ENCODE measurements around the gene CALM3.

The CALM3 gene

DNA sequence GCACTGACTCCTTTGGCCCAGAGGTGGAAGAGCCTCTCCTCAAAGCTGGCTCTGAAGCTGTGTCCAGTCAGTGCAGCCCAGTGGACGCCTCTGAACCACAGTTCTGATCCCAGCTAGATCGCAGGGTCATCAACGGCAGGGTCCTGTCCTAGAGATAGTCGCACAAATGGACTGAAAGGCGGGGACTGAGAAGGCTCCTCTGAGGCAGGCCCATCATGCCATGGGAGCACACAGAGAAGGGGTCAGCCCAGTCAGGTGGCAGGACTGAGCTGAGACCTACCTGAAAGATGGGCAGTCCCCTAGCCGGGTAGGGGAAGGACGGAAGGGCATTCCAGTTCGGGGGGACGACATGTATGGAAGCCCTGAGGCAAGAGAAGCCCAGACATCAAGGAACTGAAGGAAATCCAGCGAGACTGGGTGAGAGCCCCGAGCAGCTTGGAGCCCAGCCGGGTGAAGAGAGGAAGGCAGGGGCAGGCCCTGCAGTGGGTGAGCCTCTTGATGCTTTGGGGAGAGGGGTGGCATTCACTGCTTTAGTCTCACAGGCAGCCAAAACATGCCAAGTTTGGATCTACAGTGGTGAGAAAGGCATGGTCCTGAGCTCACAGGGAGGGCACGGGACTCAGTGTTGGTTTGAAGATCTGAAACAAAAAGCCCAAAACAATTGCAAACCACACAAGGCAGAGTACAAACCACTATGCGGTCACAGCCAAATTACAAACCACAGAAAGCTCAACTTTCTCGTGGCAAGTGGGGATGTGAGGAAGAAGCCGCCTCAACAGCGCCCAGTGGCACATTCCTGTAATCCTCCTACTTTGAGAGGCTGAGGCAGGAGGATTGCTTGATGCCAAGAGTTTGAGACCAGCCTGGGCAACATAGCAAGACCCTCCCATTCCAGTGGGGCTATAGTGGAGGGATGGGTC, 10.0 kb downstream of the CALM3 start:
- in situ Hi-C loops (cut with HindIII; ENCODE audit: low pct_unique_long_range_greater_than_20kb, low sequenced_read_pairs): no loop called here
- no peak for DNase-seq (ENCODE audit: low read depth in 1 of 2, low spot score in 1 of 2)
- TF ChIP-seq JUND (IDR thresholded peaks at IDR 0.05; ENCODE audit: low read depth): no peak

DNA sequence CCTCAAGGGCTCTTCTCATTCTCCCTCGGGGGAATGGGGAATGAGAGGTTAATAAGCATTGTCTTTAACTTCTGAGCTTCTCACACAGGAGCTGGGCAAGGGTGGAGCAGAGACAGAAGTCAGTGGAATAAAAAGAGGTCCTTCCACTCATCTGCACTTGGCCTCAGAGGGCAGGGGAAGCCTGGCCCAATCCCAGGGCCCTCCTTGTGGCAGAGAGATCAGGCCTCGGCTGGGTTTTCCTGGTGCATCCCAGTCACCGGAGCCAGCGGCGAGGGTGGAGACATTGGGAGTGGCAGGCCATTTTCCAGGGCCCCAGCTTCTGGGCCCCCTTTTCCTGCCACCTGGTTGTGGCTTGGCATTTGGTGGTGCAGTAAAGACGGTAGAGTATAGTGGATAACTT, 10.6 kb downstream of the CALM3 start:
- DNase-seq (ENCODE audit: low read depth in 1 of 2, low spot score in 1 of 2): no peak
- TF ChIP-seq JUND (IDR thresholded peaks at IDR 0.05; ENCODE audit: low read depth): no peak
- in situ Hi-C loops (cut with HindIII; ENCODE audit: low pct_unique_long_range_greater_than_20kb, low sequenced_read_pairs): no loop called here

DNA sequence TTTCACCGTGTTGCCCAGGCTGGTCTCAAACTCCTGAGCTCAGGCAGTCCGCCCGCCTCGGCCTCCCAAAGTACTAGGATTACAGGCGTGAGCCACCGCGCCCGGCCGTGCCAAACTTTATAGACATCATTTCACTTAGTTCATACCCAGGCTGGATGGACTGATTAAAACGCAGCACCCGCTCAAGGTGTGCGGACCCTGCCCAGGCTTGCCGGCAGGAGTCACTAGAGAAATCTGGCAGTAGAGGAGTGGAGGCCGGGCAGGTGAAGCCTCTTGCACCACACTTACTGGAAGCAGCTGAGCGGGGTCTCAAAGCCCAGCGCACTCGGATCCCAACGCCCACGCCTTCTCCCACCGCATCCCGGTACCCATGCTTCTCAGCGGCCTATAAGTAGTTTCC, 12.4 kb downstream of the CALM3 start:
- in situ Hi-C loops (cut with HindIII; ENCODE audit: low pct_unique_long_range_greater_than_20kb, low sequenced_read_pairs): no loop called here
- no peak for DNase-seq (ENCODE audit: low read depth in 1 of 2, low spot score in 1 of 2)
- TF ChIP-seq JUND (IDR thresholded peaks at IDR 0.05; ENCODE audit: low read depth): no peak

DNA sequence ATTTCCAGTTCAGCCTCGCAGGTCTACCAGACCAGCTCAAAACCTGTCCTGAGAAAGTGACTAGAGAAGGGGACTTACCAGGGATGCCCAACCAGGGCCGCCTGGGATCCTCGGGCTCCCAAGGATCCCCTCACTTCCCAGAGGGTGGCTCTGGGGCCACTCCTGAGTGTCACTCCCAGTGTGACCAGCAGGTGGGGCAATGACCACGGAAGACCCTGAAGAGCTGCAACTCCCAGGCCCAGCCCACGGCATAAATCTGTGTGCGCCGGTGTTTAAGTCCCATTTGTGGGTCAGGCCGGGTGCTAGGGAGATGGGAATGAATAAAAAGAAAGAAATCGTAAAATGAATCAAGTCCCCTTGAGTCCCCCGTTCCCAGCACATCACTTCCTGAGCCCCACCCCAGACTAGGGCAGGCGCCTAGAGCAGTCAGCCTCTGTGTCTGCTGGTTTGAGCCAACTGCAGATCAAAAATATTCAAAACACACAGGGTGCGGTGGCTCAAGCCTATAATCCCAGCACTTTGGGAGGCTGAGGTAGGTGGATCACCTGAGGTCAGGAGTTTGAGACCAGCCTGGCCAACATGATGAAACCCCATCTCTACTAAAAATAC, 13.1 kb downstream of the CALM3 start:
- no peak for TF ChIP-seq JUND (IDR thresholded peaks at IDR 0.05; ENCODE audit: low read depth)
- DNase-seq (ENCODE audit: low read depth in 1 of 2, low spot score in 1 of 2): peak; percentile 70 to 71
- in situ Hi-C loops (cut with HindIII; ENCODE audit: low pct_unique_long_range_greater_than_20kb, low sequenced_read_pairs): no loop called here

DNA sequence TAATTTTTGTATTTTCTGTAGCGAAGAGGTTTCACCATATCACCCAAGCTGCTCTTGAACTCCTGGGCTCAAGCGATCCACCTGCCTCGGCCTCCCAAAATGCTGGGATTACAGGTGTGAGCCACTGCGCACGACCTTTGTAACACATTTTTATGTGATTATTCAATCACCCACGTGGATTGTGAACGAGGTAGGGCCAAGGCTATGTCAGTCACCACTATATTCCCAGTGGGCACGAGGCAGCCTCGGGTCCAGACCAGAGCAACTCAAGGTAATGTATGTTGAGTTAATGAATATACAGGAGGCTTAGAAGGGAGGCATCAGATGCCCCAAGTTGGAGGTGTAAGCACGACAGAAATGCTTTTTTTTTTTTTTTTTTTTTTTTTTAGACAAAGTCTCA, 14.8 kb downstream of the CALM3 start:
- TF ChIP-seq JUND (IDR thresholded peaks at IDR 0.05; ENCODE audit: low read depth): no peak

GRCh38 chr19:46616631-46617322, 15.6 kb downstream of the CALM3 start:
- TF ChIP-seq JUND (IDR thresholded peaks at IDR 0.05; ENCODE audit: low read depth): no peak
- in situ Hi-C loops (cut with HindIII; ENCODE audit: low pct_unique_long_range_greater_than_20kb, low sequenced_read_pairs): no loop called here
- DNase-seq (ENCODE audit: low read depth in 1 of 2, low spot score in 1 of 2): peak; percentile 61 to 70

More for the DNA sequence above, 14.8 kb downstream of the CALM3 start:
- DNase-seq (ENCODE audit: low read depth in 1 of 2, low spot score in 1 of 2): no peak
- in situ Hi-C loops (cut with HindIII; ENCODE audit: low pct_unique_long_range_greater_than_20kb, low sequenced_read_pairs): no loop called here

DNA sequence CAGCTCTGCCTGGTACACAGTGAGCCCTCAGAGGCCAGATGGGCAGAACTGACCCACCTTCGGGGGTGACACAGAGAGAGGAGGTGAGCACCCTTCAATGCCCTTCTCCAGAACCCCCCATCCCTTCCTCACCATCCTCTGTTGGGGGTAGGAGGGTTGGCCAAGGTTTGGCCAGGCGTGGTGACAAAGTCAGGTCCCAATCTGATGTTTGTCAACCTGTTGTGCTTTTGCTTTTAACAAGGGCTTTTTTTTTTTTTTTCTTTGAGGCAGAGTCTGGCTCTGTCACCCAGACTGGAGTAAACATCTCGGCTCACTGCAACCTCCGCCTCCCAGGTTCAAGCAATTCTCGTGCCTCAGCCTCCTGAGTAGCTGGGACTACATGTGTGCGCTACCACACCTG, 16.5 kb downstream of the CALM3 start:
- in situ Hi-C loops (cut with HindIII; ENCODE audit: low pct_unique_long_range_greater_than_20kb, low sequenced_read_pairs): no loop called here
- no peak for DNase-seq (ENCODE audit: low read depth in 1 of 2, low spot score in 1 of 2)
- no peak for TF ChIP-seq JUND (IDR thresholded peaks at IDR 0.05; ENCODE audit: low read depth)

DNA sequence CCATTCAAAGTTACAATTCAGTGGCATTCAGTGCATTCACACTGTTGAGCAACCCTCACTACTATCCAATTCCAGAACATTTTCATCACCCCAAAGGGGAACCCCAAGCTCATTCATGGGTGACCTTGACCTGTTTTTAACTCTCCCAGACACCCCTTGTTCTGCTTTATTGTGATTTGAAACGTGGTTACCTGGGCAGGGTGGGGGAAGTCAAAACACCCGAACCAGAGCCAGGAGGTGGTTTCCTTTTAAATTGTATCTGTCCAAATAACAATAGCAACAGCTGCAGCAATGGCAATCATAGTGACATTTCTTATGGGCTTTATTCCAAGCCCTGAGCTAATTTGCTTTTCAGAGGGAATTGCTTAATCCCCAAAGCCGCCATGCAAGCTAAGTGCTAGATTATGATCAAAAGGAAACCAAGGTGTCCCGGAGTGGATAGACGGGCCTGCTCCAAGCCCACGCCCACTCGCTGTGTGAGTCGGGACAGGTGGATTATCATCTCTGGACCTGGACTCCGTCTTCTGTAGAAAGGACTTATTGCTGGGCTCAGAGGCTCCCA, 17.6 kb downstream of the CALM3 start:
- no peak for TF ChIP-seq JUND (IDR thresholded peaks at IDR 0.05; ENCODE audit: low read depth)
- in situ Hi-C loops (cut with HindIII; ENCODE audit: low pct_unique_long_range_greater_than_20kb, low sequenced_read_pairs): no loop called here
- peak in 1 of 2 experiments; percentile 86 for DNase-seq (ENCODE audit: low read depth in 1 of 2, low spot score in 1 of 2)

DNA sequence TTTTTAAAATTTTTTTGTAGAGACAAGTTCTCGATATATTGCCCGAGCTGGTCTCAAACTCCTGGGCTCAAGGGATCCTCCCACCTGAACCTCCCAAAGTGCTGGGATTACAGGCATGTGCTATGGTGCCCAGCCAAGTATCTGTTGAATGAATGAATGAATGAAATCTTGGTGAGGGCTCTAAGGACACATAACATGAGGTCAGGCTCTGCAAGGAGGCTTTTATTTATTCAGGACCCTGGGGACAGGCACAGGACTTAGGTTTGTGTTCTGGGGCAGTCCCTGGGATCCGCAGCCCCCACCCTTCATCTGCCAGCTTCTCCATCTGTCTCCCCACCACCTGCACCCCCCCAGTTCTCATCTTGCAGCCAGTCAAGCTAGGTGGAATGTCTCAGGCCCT, 19.1 kb downstream of the CALM3 start:
- in situ Hi-C loops (cut with HindIII; ENCODE audit: low pct_unique_long_range_greater_than_20kb, low sequenced_read_pairs): no loop called here
- no peak for TF ChIP-seq JUND (IDR thresholded peaks at IDR 0.05; ENCODE audit: low read depth)
- DNase-seq (ENCODE audit: low read depth in 1 of 2, low spot score in 1 of 2): no peak

- in situ Hi-C loops (cut with HindIII; ENCODE audit: low pct_unique_long_range_greater_than_20kb, low sequenced_read_pairs): no loop called here
- DNase-seq (ENCODE audit: low read depth in 1 of 2, low spot score in 1 of 2): no peak
- TF ChIP-seq JUND (IDR thresholded peaks at IDR 0.05; ENCODE audit: low read depth): no peak
Observed at GRCh38 chr19:46620716-46621115, 19.6 kb downstream of the CALM3 start.

DNA sequence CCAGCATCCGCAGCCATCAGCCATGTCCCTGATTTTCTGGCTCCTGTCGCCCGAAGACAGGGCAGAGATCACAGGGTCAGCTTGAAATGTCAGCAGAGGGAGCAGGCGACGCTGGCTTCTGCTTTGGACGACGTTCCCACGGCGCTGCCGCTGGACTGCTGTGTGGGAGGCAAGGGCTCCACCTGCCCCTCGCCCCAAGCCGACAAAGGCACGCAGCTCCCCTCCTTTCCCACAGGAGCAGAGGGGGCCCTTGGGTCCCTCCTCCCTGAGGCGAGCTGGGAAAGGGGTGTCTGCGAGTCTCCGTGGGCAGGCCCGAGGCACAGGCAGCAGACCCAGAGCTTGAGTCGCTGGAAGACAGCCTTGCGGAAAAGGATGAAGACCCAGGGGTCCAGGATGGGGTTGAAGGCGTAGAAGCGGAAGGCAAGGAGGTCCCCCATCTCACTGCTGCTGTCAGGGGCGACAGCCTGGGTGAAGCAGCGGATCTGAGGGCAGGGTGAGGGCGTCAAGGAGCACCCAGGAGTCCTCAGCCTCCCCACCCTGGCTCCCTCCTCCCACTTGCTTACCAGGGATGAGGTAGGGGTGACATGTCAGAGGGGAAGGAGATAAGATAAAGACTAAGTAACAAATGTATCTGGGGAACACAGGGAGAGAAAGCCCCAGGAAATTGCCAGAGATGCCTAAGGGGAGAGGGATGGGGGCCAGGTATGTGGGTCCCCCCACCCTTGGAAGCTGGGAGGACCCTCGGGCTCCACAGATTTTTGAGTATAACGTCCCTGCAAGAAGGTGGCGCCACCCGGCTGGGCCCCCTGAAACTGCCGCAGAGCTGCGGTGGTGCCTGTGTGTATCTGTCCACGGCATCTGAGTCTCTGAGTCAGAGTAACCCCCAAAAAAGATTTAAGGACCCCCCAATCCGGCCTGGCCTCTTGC, 20.3 kb downstream of the CALM3 start:
- TF ChIP-seq JUND (IDR thresholded peaks at IDR 0.05; ENCODE audit: low read depth): no peak
- no peak for DNase-seq (ENCODE audit: low read depth in 1 of 2, low spot score in 1 of 2)
- in situ Hi-C loops (cut with HindIII; ENCODE audit: low pct_unique_long_range_greater_than_20kb, low sequenced_read_pairs): no loop called here

DNA sequence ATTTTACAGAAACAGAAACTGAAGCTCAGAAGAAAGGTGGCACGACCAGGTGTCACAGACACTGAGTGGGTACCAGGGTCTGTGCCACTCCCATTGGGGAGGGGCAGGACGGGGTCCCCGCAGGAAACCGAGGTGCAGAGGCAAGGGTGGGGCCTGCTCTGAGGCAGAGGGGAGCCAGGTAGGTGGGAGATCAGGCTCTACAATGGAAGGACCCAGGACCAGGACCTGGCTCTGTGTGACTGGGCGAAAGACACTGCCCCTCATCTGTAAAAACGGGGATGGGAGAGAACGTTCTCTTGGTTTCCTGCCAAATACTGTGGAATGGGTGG, 21.0 kb downstream of the CALM3 start:
- no peak for TF ChIP-seq JUND (IDR thresholded peaks at IDR 0.05; ENCODE audit: low read depth)
- in situ Hi-C loops (cut with HindIII; ENCODE audit: low pct_unique_long_range_greater_than_20kb, low sequenced_read_pairs): no loop called here
- DNase-seq (ENCODE audit: low read depth in 1 of 2, low spot score in 1 of 2): no peak
